Activated CD8-positive, alpha-beta memory T cell treated with anti-CD3 and anti-CD28 coated beads for 24 hours (primary cell): ENCODE results near the gene XKRX.

Source experiments
- DNase-seq: peaks from one replicate; pipeline ENCODE4 v3.0.0-alpha.2; 2020

XKRX gene

GRCh38 chrX:100883654-100884053 lies 45.1 kb downstream of the XKRX start:
- no peak for DNase-seq

GRCh38 chrX:100880368-100880767 lies 48.3 kb downstream of the XKRX start:
- DNase-seq, result no peak

GRCh38 chrX:100874325-100874724 lies 54.4 kb downstream of the XKRX start, which contains the start of gene NOX1:
TSS of gene NOX1 (minus strand) at chrX:100874359. CDS start at chrX:100874139, 220 bp downstream.
- no peak for DNase-seq

GRCh38 chrX:100871594-100872560 lies 56.8 kb downstream of the XKRX start:
- no peak for DNase-seq

GRCh38 chrX:100870527-100870926 lies 58.2 kb downstream of the XKRX start:
- no peak for DNase-seq

GRCh38 chrX:100868273-100868672 lies 60.4 kb downstream of the XKRX start:
- no peak for DNase-seq

GRCh38 chrX:100864657-100865391 lies 63.9 kb downstream of the XKRX start:
- no peak for DNase-seq
